Keratinocyte (primary cell): ENCODE measurements around the gene FZD4.

ENCODE experiments used
- EZH2 ChIP-seq: IDR thresholded peaks from one replicate; pipeline ENCODE4 v1.6.1; 2012; ENCODE audit warnings: inconsistent platforms, mild to moderate bottlenecking, low read length, moderate library complexity
- TF ChIP-seq, protein P1 (sequence below), 3 experiments: IDR thresholded peaks in 1 of 3; conservative IDR thresholded peaks in 1 of 3; optimal IDR thresholded peaks in 1 of 3; 2 replicates in 2 of 3; 3 replicates in 1 of 3; pipeline versions ENCODE3 to v1.5.1; 2011; ENCODE audit warnings: low read length in 3 of 3, mild to moderate bottlenecking in 3 of 3, moderate library complexity in 2 of 3, control low read depth in 1 of 3, inconsistent platforms in 1 of 3; ENCODE audit not compliant: insufficient read depth in 2 of 3; ENCODE audit errors: extremely low read depth in 1 of 3

DNA sequence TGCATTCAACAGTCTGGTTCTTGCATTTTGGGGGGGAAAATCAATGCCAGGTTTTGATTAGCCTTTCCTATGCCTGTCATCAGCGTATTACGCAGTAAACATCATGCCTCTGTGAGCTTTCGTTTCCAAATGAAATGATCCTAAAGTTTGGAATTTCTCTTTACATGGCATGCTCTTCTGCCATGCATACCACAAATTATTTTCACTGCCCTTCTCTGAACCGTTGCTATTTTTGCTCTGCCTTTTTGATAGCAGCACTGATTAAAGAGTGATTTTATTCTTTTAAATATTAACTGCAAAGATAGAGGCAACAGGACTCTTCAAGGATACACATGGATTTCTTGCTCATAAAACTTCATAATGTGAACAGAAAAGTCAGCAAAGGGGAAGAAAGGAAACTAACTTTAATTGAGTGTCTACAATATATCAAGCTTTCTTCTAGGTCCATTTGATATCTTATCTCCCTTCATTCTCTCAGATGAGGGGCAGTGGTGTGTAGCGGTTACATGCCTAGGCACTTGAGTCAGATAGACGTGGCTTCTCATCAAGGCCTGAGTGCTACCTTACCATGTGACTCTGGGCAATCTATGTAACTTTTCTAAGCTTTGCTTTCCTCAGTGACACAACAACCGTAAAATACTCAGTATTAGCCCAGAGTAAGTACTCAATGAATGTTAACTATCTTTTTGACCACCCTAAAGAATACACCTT is 25.0 kb upstream of the FZD4 start:
- TF ChIP-seq, protein P1, sequence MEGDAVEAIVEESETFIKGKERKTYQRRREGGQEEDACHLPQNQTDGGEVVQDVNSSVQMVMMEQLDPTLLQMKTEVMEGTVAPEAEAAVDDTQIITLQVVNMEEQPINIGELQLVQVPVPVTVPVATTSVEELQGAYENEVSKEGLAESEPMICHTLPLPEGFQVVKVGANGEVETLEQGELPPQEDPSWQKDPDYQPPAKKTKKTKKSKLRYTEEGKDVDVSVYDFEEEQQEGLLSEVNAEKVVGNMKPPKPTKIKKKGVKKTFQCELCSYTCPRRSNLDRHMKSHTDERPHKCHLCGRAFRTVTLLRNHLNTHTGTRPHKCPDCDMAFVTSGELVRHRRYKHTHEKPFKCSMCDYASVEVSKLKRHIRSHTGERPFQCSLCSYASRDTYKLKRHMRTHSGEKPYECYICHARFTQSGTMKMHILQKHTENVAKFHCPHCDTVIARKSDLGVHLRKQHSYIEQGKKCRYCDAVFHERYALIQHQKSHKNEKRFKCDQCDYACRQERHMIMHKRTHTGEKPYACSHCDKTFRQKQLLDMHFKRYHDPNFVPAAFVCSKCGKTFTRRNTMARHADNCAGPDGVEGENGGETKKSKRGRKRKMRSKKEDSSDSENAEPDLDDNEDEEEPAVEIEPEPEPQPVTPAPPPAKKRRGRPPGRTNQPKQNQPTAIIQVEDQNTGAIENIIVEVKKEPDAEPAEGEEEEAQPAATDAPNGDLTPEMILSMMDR (optimal IDR thresholded peaks at IDR 0.05 in 1 of 3, IDR thresholded peaks at IDR 0.05 in 1 of 3, conservative IDR thresholded peaks at IDR 0.05 in 1 of 3; ENCODE audit: extremely low read depth in 1 of 3, insufficient read depth in 2 of 3, low read length in 3 of 3) = no peak
- no peak for TF ChIP-seq EZH2
